Astrocyte (in vitro differentiated cells and primary cell): Measurements from ENCODE around the gene NOL11. TPM values are rescaled to one million over a fixed set of nuclear protein-coding genes. Genes with fewer than 3 reads are reported as not detected.

Experiments used
- DNase-seq: peaks from one replicate; pipeline ENCODE4 v3.0.0-alpha.2; 2010; ENCODE audit warnings: low read depth
- FAIRE-seq: peaks from 2 replicates; lab custom pipeline; 2011; peaks lifted over from hg19 to GRCh38; lab: Jason Lieb, UNC
- H2AFZ ChIP-seq: 2 replicates; pipeline ENCODE4 v1.6.0; 2012; ENCODE audit warnings: low read depth, low read length, inconsistent platforms
- H3K27ac ChIP-seq: 2 replicates; pipeline ENCODE4 v1.5.1; 2011; ENCODE audit warnings: low read depth, low read length, inconsistent platforms
- H3K27me3 ChIP-seq: 2 replicates; pipeline ENCODE4 v1.6.0; 2011; ENCODE audit warnings: low read length, inconsistent platforms; ENCODE audit not compliant: insufficient read depth
- H3K36me3 ChIP-seq: 2 replicates; pipeline ENCODE4 v1.5.1; 2011; ENCODE audit warnings: low read length, inconsistent platforms; ENCODE audit not compliant: insufficient read depth
- H3K4me1 ChIP-seq: 2 replicates; pipeline ENCODE4 v1.5.1; 2011; ENCODE audit warnings: low read length, inconsistent platforms; ENCODE audit not compliant: insufficient read depth
- H3K4me2 ChIP-seq: 2 replicates; pipeline ENCODE4 v1.6.0; 2012; ENCODE audit warnings: low read length, inconsistent platforms
- H3K4me3 ChIP-seq: 2 replicates; pipeline ENCODE4 v1.5.1; 2011; ENCODE audit warnings: low read depth, mild to moderate bottlenecking, low read length, inconsistent platforms; ENCODE audit not compliant: insufficient read depth
- H3K79me2 ChIP-seq: 2 replicates; pipeline ENCODE4 v1.6.0; 2012; ENCODE audit warnings: mild to moderate bottlenecking, low read length, inconsistent platforms; ENCODE audit not compliant: insufficient read depth
- H3K9ac ChIP-seq: 2 replicates; pipeline ENCODE4 v1.6.0; 2012; ENCODE audit warnings: mild to moderate bottlenecking, low read length, inconsistent platforms
- H3K9me3 ChIP-seq: 2 replicates; pipeline ENCODE4 v1.5.1; 2012; ENCODE audit warnings: low read depth, mild to moderate bottlenecking, low read length, inconsistent platforms; ENCODE audit not compliant: insufficient read depth
- H4K20me1 ChIP-seq: 2 replicates; pipeline ENCODE4 v1.6.0; 2012; ENCODE audit warnings: low read length, inconsistent platforms; ENCODE audit not compliant: insufficient read depth
- H3K27ac Mint-ChIP-seq: one replicate; pipeline ENCODE4 v1.8.0; 2021; ENCODE audit warnings: mild to moderate bottlenecking, mixed read lengths; ENCODE audit not compliant: unreplicated experiment
- H3K27me3 Mint-ChIP-seq: one replicate; pipeline ENCODE4 v1.8.0; 2021; ENCODE audit warnings: low read depth, mixed read lengths; ENCODE audit not compliant: unreplicated experiment
- H3K36me3 Mint-ChIP-seq: one replicate; pipeline ENCODE4 v1.8.0; 2021; ENCODE audit warnings: low read depth, mixed read lengths; ENCODE audit not compliant: unreplicated experiment
- H3K4me1 Mint-ChIP-seq: one replicate; pipeline ENCODE4 v1.8.0; 2021; ENCODE audit warnings: low read depth, mixed read lengths; ENCODE audit not compliant: unreplicated experiment
- H3K4me3 Mint-ChIP-seq: one replicate; pipeline ENCODE4 v1.8.0; 2021; ENCODE audit warnings: mild to moderate bottlenecking, moderate library complexity, mixed read lengths; ENCODE audit not compliant: unreplicated experiment
- H3K9me3 Mint-ChIP-seq: one replicate; pipeline ENCODE4 v1.8.0; 2021; ENCODE audit warnings: mild to moderate bottlenecking, mixed read lengths; ENCODE audit not compliant: unreplicated experiment
- EZH2 ChIP-seq: IDR thresholded peaks from 2 replicates; pipeline ENCODE4 v1.6.1; 2012; ENCODE audit warnings: mild to moderate bottlenecking, low read length, inconsistent platforms; ENCODE audit not compliant: insufficient read depth
- total RNA-seq: library from RNA; stranded (reverse); gene quantifications from 2 replicates; pipeline ENCODE4 v1.2.1, GENCODE V29; 2021
- TF ChIP-seq, protein P1 (sequence below): IDR thresholded peaks from 2 replicates; pipeline ENCODE4 v1.5.1; 2011; ENCODE audit warnings: low read depth, mild to moderate bottlenecking, inconsistent platforms, low read length, moderate library complexity; ENCODE audit not compliant: insufficient read depth

NOL11 gene
- total RNA-seq, 1 donor from 2014 or later = 30.3 TPM

DNA sequence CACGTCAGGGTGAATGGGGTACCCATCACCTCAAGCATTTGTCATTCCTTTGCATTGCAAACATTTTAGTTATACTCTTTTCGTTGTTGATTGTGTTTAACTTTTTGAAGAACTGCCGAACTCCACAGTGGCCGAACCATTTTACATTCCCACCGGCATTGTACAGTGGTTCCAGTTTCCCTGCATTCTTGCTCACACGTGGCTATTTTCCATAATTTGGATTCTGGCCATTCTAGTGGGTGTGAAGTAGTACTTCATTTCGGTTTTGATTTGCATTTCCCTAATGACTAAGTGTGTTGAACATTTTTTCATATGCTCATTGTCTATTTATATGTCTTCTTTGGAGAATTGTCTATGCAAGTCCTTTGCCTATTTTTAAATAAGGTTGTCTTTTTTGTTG is 13.0 kb downstream of the NOL11 start:
- no peak overlapping the region for H3K9ac ChIP-seq
- Mint-ChIP-seq H3K9me3 (no peaks in the 10 kb centered on the region), H3K27me3 (no peaks in the 10 kb centered on the region), H3K4me1 (no peaks in the 10 kb centered on the region), H3K36me3 (peaks cover 27% of the 10 kb centered on the region), H3K27ac (no peak overlapping the region), H3K4me3 (no peak overlapping the region)
- H3K27me3 ChIP-seq = no peaks in the 10 kb centered on the region
- H3K36me3 ChIP-seq = peaks cover 57% of the 10 kb centered on the region
- no peak overlapping the region for H3K4me2 ChIP-seq
- no peak overlapping the region for H2AFZ ChIP-seq
- DNase-seq (no peak), FAIRE-seq (peak; percentile 9)
- peaks cover 18% of the 10 kb centered on the region for H4K20me1 ChIP-seq
- H3K27ac ChIP-seq = no peak overlapping the region
- peaks cover 48% of the 10 kb centered on the region for H3K79me2 ChIP-seq
- no peak overlapping the region for H3K4me3 ChIP-seq
- no peaks in the 10 kb centered on the region for H3K4me1 ChIP-seq
- no peaks in the 10 kb centered on the region for H3K9me3 ChIP-seq
- TF ChIP-seq EZH2 = no peak
- TF ChIP-seq, protein P1, sequence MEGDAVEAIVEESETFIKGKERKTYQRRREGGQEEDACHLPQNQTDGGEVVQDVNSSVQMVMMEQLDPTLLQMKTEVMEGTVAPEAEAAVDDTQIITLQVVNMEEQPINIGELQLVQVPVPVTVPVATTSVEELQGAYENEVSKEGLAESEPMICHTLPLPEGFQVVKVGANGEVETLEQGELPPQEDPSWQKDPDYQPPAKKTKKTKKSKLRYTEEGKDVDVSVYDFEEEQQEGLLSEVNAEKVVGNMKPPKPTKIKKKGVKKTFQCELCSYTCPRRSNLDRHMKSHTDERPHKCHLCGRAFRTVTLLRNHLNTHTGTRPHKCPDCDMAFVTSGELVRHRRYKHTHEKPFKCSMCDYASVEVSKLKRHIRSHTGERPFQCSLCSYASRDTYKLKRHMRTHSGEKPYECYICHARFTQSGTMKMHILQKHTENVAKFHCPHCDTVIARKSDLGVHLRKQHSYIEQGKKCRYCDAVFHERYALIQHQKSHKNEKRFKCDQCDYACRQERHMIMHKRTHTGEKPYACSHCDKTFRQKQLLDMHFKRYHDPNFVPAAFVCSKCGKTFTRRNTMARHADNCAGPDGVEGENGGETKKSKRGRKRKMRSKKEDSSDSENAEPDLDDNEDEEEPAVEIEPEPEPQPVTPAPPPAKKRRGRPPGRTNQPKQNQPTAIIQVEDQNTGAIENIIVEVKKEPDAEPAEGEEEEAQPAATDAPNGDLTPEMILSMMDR = no peak

DNA sequence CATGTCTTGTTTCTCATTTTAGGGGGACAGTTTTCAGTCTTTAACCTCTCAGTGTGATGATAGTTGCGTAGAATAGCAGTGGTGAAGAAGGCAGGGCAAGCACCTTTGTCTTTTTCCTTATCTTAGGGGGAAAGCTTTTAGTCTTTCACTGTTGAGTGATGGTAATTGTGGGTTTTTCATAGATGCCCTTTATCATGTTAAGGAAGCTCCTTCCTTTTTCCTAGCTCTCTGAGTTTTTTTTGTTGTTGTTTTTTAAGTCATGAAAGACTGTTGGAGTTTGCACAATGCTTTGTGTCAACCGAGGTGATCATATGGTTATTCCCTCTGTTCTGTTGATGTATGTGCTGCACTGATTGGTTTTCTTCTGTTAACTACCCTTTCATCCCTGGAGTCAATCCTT is 15.7 kb downstream of the NOL11 start:
- Histone ChIP-seq H3K27me3 (no peaks in the 10 kb centered on the region), H3K36me3 (peaks cover 65% of the 10 kb centered on the region), H4K20me1 (peaks cover 16% of the 10 kb centered on the region), H3K27ac (no peak overlapping the region), H2AFZ (no peak overlapping the region), H3K4me3 (no peak overlapping the region), H3K9ac (no peak overlapping the region), H3K4me1 (no peaks in the 10 kb centered on the region), H3K79me2 (peaks cover 44% of the 10 kb centered on the region), H3K9me3 (no peaks in the 10 kb centered on the region), H3K4me2 (no peak overlapping the region)
- Mint-ChIP-seq H3K4me3 (no peak overlapping the region), H3K27me3 (no peaks in the 10 kb centered on the region), H3K27ac (no peak overlapping the region), H3K36me3 (peaks cover 24% of the 10 kb centered on the region), H3K9me3 (no peaks in the 10 kb centered on the region), H3K4me1 (no peaks in the 10 kb centered on the region)
- FAIRE-seq = no peak
- TF ChIP-seq, protein P1 = no peak
- no peak for TF ChIP-seq EZH2
- no peak for DNase-seq

DNA sequence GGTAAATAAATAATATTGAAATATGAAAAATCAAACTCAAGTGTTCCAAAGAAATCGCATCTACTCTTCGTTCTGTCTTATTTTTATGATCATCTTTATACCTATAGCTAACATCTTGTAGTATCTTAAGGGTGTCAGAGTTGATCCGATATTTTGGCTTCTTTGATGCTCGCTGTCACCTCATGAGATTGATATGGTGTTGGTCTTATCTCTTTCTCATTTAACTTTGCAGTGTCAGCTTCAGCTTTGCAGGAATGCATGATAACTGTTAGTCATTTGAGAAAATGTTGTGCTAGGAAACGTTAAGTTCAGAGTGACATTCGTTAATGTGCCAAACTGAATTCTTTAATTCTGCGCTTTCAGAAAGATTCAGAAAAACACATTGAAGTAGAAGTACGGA is 19.4 kb downstream of the NOL11 start:
- no peaks in the 10 kb centered on the region for H3K4me1 ChIP-seq
- DNase-seq = no peak
- H3K9me3 Mint-ChIP-seq = no peaks in the 10 kb centered on the region
- H3K4me1 Mint-ChIP-seq = no peaks in the 10 kb centered on the region
- H3K4me3 Mint-ChIP-seq = no peak overlapping the region
- no peak overlapping the region for H3K4me3 ChIP-seq
- H3K36me3 Mint-ChIP-seq = peaks cover 8% of the 10 kb centered on the region
- no peaks in the 10 kb centered on the region for H3K27me3 Mint-ChIP-seq
- no peak overlapping the region for H2AFZ ChIP-seq
- TF ChIP-seq, protein P1 = no peak
- no peak for TF ChIP-seq EZH2
- H3K36me3 ChIP-seq = peaks cover 64% of the 10 kb centered on the region
- no peaks in the 10 kb centered on the region for H3K9me3 ChIP-seq
- H3K9ac ChIP-seq = no peak overlapping the region
- peaks cover 9% of the 10 kb centered on the region for H4K20me1 ChIP-seq
- H3K4me2 ChIP-seq = no peak overlapping the region
- H3K79me2 ChIP-seq = peaks cover 19% of the 10 kb centered on the region
- no peak for FAIRE-seq
- H3K27me3 ChIP-seq = no peaks in the 10 kb centered on the region
- H3K27ac ChIP-seq = no peak overlapping the region
- no peak overlapping the region for H3K27ac Mint-ChIP-seq
